ENCODE results near the gene ZNF398. TPM values are rescaled to one million over a fixed set of nuclear protein-coding genes. Genes with fewer than 3 reads are reported as not detected.

The ZNF398 gene
- total RNA-seq, 1 donor from 2014 or later = 11.6 TPM

- DNase-seq (ENCODE audit: low spot score) = peak; percentile 92
Measured at GRCh38 chr7:149147752-149148653, 750 bp downstream of the ZNF398 start.

GRCh38 chr7:149150981-149151380 is 3.7 kb downstream of the ZNF398 start:
- no peak for DNase-seq (ENCODE audit: low spot score)

DNA sequence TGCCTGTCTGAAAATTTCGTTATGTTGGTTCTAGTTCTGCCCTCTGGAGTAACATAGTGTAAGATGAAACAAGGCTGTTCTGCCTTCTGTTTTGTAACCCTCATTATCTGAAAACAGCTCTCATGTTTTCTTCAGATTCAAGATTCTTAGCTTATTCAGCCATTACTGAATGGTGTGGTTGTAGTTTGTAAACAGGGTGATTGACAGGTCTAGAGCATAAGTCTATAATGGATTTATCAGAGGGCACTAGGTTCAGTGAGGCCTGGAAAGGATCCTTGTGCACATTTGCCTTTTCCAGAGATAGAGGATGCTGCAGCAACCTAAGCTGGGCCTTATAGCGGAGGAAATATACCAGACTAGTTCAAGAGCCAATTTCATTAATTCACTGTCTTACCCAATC is 6.1 kb downstream of the ZNF398 start:
- no peak for DNase-seq (ENCODE audit: low spot score)

GRCh38 chr7:149154056-149154455 is 6.8 kb downstream of the ZNF398 start:
- DNase-seq (ENCODE audit: low spot score) = no peak

DNA sequence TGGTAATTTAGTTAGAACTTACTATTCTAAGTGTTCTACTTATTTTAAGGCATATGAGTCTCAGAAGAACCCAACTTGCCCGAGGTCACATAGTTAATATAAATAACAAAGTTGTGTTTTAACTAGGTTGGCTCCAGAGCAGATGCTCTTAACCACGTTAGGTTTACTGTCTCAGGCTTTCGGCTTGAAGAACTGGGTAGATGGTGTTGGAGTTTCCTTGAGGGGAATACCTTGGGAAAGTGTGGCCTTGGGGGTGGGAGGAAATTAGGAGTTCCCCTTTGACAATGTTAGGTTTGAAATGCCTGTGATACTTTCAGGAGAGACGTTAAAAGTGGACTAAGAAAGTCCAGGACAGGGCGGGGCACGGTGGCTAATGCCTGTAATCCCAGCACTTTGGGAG is 9.6 kb downstream of the ZNF398 start:
- no peak for DNase-seq (ENCODE audit: low spot score)

DNA sequence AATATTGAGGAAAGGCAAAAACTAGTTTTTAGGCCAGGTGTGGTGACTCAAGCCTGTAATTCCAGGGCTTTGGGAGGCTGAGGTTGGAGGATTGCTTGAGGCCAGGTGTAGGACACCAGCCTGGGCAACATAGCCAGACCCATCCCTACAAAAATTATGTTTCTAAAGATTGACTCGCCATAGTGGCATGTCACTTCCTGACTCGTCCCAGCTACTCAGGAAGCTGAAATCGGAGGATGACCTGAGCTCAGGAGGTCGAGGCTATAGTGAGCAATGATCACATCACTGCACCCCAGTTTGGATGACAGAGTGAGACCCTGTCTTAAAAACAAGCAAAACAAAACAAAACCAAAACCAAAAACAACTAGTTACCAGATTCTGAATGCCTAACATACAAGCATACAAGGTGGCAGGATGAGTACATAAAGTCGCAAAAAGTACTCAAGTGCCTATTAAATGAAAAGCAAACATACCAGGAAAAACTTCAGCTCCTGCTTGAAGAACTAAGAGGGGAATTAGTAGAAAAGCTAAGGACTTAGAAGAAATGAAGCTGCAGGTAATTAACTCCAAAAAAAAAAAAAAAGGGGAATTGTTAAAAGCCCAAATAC is 14.1 kb downstream of the ZNF398 start:
- no peak for DNase-seq (ENCODE audit: low spot score)

DNA sequence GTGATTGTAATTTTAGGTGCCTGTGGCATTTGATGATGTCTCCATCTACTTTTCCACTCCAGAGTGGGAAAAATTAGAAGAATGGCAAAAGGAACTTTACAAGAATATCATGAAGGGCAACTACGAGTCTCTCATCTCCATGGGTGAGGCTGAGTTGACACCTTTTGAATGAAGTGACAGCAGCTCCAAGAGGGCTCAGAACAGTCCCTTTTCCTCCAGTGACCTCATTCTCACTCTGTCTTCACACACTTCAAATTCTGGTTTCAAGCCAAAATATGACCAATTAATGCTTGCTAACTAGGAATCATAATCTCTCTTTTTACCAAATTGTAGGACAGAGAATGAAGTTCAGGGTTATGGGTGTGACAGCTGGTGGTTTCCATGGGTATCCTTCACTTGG is 18.9 kb downstream of the ZNF398 start:
- DNase-seq (ENCODE audit: low spot score) = no peak

GRCh38 chr7:149166630-149167352 is 19.5 kb downstream of the ZNF398 start:
- no peak for DNase-seq (ENCODE audit: low spot score)

DNA sequence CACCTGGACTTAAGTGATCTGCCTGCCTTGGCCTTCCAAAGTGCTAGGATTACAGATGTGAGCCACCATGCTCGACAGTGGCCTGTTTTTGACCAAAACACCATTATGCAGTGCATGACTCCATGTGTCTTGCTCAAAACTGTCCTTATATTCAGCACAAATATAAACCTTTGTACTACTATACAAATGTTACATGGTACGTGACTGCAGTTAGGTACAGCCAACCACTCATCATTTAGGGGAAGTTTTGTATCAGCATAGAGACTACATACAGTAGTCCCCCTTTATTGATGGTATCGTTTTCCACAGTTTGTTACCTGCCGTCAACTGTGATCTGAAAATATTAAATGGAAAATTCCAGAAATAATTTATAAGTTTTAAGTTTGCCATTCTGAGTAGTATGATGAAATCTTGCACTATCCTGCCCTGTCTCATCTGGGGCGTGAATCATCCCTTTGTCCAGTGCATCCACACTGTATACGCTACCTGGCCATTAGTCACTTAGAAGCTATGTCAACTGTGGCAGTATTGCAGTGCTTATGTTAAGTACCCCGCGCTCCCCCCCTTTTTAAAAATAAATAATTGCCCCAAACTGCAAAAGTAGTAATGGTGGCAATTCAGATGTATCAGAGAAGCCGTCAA is 24.8 kb downstream of the ZNF398 start:
- no peak for DNase-seq (ENCODE audit: low spot score)

GRCh38 chr7:149172534-149172920 is 25.3 kb downstream of the ZNF398 start:
- no peak for DNase-seq (ENCODE audit: low spot score)

DNA sequence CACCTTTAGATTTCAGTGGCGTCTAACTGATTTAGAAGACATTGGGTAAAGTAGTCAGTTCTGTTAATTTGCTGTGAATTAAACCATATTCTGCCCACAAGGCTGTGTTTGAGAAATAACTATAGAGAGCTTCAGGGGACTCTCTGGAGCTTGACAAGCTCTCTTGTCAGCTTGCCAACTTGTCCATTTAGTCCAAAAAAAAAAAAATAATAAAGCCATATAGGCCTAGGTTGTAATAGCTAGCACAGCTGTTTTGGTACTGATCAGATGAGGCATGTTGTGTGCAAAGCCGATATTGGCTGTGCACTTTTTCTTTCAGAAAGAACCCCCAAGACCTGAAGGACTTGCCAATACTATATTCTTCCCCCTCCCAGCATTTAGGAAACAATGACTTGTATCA is 27.9 kb downstream of the ZNF398 start:
- DNase-seq (ENCODE audit: low spot score) = no peak

GRCh38 chr7:149179241-149179640 is 32.0 kb downstream of the ZNF398 start:
- DNase-seq (ENCODE audit: low spot score) = peak; percentile 57

- no peak for DNase-seq (ENCODE audit: low spot score)
Measured at GRCh38 chr7:149180722-149181449, 33.6 kb downstream of the ZNF398 start.

DNA sequence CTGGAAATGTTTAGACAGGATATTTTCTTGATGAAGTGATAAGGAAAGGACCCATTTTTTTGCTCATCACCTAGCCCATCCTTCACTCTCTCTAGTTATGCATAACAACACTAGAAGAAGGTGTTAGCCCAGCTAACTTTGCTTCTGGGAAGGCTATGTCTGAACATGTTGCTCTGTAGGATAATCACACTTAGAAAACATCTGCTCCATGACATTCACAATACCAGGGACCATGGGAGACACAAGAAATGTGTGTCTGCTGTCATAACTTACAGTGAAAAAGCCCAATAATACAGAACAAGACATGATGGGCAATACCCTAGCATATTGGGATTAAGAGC is 34.2 kb downstream of the ZNF398 start:
- DNase-seq (ENCODE audit: low spot score) = no peak

- DNase-seq (ENCODE audit: low spot score) = no peak
Measured at GRCh38 chr7:149184274-149184673, 37.0 kb downstream of the ZNF398 start.

GRCh38 chr7:149188213-149188612 is 41.0 kb downstream of the ZNF398 start:
- no peak for DNase-seq (ENCODE audit: low spot score)

DNA sequence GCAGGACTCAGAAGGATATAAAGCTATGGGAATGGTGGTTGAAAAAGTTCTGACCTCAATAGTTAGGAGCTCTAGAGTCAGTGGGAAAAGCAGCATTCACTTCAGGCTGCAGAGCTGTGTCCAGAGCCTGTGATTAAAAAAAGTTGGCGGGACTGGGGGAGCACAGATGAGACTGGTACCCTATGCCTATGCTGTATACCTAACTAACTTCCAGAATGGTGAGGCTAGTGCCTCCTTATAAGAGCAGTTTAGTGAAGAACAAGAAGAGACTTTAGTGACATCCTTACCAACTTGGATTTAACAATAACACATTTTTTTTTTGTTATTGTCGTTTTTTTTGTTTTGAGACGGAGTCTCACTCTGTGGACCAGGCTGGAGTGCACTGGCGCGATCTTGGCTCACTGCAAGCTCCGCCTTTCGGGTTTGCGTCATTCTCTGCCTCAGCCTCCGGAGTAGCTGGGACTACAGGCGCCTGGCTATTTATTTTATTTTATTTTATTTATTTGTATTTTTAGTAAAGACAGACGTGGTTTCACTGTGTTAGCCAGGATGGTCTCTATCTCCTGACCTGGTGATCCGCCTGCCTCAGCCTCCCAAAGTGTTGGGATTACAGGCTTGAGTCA is 41.5 kb downstream of the ZNF398 start:
- DNase-seq (ENCODE audit: low spot score) = no peak

DNA sequence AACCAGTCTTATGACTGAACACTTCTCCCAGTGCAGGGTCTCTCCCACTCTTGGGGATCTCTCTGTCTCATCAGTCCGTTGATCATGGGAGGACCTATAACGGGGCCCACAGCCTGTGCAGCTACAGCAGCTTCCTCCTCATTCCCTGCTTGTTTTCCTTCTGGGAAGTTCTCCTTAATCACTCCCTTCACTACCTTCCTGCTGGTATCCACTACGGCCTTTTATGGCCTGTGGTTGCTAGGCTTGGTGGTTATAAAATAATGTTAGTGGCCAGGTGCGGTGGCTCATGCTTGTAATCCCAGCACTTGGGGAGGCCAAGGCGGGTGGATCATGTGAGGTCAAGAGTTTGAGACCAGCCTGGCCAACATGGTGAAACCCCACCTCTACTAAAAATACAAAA is 44.6 kb downstream of the ZNF398 start:
- peak; percentile 14 for DNase-seq (ENCODE audit: low spot score)

DNA sequence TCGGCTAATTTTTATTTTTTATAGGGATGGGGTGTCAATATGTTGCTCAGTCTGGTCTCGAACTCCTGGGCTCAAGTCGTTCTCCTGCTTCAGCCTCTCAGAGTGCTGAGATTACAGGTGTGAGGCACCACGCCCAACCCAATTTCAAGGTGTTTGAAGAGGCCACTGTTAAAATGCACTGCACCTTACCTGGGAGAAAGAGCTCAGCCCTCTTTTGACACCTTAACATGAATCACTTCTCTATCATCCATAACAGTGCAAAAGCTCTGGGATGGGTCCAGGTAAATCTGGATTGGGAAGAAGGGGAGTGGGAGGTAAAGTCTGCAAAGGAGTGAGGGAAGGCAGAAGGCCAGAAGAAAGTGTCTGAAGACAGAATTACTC is 47.5 kb downstream of the ZNF398 start:
- no peak for DNase-seq (ENCODE audit: low spot score)
